GM21737 (cell line): ENCODE data around the gene MAGEB3.
"Not testable (repeated sequence)": the region's sequence is repeated elsewhere in the genome, so short reads cannot be mapped to it uniquely, and the experiment has no call there.

Experiments used
- ATAC-seq: cut with Tn5 transposase; IDR thresholded peaks from one replicate; pipeline ENCODE4 v1.9.1; 2021; ENCODE audit warnings: mild to moderate bottlenecking, moderate library complexity; ENCODE audit not compliant: unreplicated experiment

MAGEB3 gene

GRCh38 chrX:30230395-30230794 lies at the start of gene MAGEB3:
MAGEB3 (plus strand) TSS chrX:30230657; CDS start chrX:30235925, 5,268 bp downstream.
- no peak for ATAC-seq

GRCh38 chrX:30181353-30181752 lies 49.1 kb upstream of the MAGEB3 start:
- no peak for ATAC-seq

GRCh38 chrX:30183554-30183953 lies 46.9 kb upstream of the MAGEB3 start:
- no peak for ATAC-seq

- ATAC-seq, result no peak
Observed at GRCh38 chrX:30190426-30190825, 40.0 kb upstream of the MAGEB3 start.

GRCh38 chrX:30193910-30194309 lies 36.5 kb upstream of the MAGEB3 start:
- ATAC-seq, result not testable (repeated sequence)

GRCh38 chrX:30196322-30196721 lies 34.1 kb upstream of the MAGEB3 start:
- ATAC-seq, result no peak

- ATAC-seq, result no peak
Observed at GRCh38 chrX:30212172-30212571, 18.3 kb upstream of the MAGEB3 start.

GRCh38 chrX:30215357-30215843 lies 15.1 kb upstream of the MAGEB3 start, which contains the start of gene MAGEB2:
MAGEB2 (plus strand) TSS chrX:30215563; CDS start chrX:30218581, 3,018 bp downstream.
- ATAC-seq, result no peak

- ATAC-seq, result no peak
Observed at GRCh38 chrX:30217465-30217864, 13.0 kb upstream of the MAGEB3 start.

- ATAC-seq, result no peak
Observed at GRCh38 chrX:30219372-30219771, 11.1 kb upstream of the MAGEB3 start.

GRCh38 chrX:30220661-30221060 lies 9.8 kb upstream of the MAGEB3 start:
- ATAC-seq, result no peak

GRCh38 chrX:30224536-30224935 lies 5.9 kb upstream of the MAGEB3 start:
- no peak for ATAC-seq

- ATAC-seq, result no peak
Observed at GRCh38 chrX:30228526-30228925, 1.9 kb upstream of the MAGEB3 start.

GRCh38 chrX:30241724-30242415 lies 11.4 kb downstream of the MAGEB3 start, which contains the start of gene MAGEB4:
MAGEB4 (plus strand) TSS chrX:30242000; CDS start chrX:30242136, 136 bp downstream.
- ATAC-seq, result no peak

- ATAC-seq, result no peak
Observed at GRCh38 chrX:30246769-30247489, 16.5 kb downstream of the MAGEB3 start, which contains the start of gene MAGEB1. MAGEB1 (plus strand) TSS chrX:30247146; CDS start chrX:30250494, 3,348 bp downstream.

- no peak for ATAC-seq
Observed at GRCh38 chrX:30248854-30249253, 18.4 kb downstream of the MAGEB3 start.

GRCh38 chrX:30253257-30253656 lies 22.8 kb downstream of the MAGEB3 start:
- ATAC-seq, result no peak

GRCh38 chrX:30259927-30260326 lies 29.5 kb downstream of the MAGEB3 start:
- ATAC-seq, result no peak

GRCh38 chrX:30261012-30261411 lies 30.6 kb downstream of the MAGEB3 start:
- ATAC-seq, result no peak

- ATAC-seq, result no peak
Observed at GRCh38 chrX:30262763-30263162, 32.3 kb downstream of the MAGEB3 start.

- ATAC-seq, result no peak
Observed at GRCh38 chrX:30270639-30271038, 40.2 kb downstream of the MAGEB3 start.

- no peak for ATAC-seq
Observed at GRCh38 chrX:30275498-30275897, 45.0 kb downstream of the MAGEB3 start.
